Neural cell (in vitro differentiated cells): ENCODE results near the gene HOXA3. TPM values are rescaled to one million over a fixed set of nuclear protein-coding genes. Genes with fewer than 3 reads are reported as not detected.

Source experiments
- H2AFZ ChIP-seq: fragments of 200-600, 300-800 bp; sonication (generic), shearing (Covaris generic); 2 replicates; pipeline ENCODE4 v1.6.0; 2014; ENCODE audit warnings: low read depth, mild to moderate bottlenecking, antibody characterized with exemption, low read length, moderate library complexity
- H3F3A ChIP-seq: fragments of 200-600 bp; shearing (Covaris generic); 2 replicates; pipeline ENCODE4 v1.6.1; 2016; ENCODE audit warnings: mild to moderate bottlenecking, moderate library complexity, mixed read lengths, antibody characterized with exemption, low read length; ENCODE audit not compliant: insufficient read depth, poor library complexity, severe bottlenecking
- H3K27ac ChIP-seq: fragments of 200-600, 300-800 bp; sonication (generic), shearing (Covaris generic); 2 replicates; pipeline ENCODE4 v1.5.1; 2014; ENCODE audit warnings: mild to moderate bottlenecking, low read length, moderate library complexity
- H3K27me3 ChIP-seq: fragments of 300-800, 200-600 bp; sonication (generic), shearing (Covaris generic); 2 replicates; pipeline ENCODE4 v1.6.0; 2014; ENCODE audit warnings: mild to moderate bottlenecking, low read depth, low read length, moderate library complexity; ENCODE audit not compliant: insufficient read depth
- H3K36me3 ChIP-seq: fragments of 300-800, 200-600 bp; sonication (generic), shearing (Covaris generic); 2 replicates; pipeline ENCODE4 v1.5.1; 2014; ENCODE audit warnings: mild to moderate bottlenecking, antibody characterized with exemption, low read length, moderate library complexity; ENCODE audit not compliant: insufficient read depth
- H3K4me2 ChIP-seq: fragments of 300-800, 200-600 bp; sonication (generic), shearing (Covaris generic); 2 replicates; pipeline ENCODE4 v1.6.0; 2014; ENCODE audit warnings: mild to moderate bottlenecking, low read length
- H3K4me3 ChIP-seq: fragments of 300-800, 200-600 bp; sonication (generic), shearing (Covaris generic); 2 replicates; pipeline ENCODE4 v1.5.1; 2014; ENCODE audit warnings: mild to moderate bottlenecking, low read length, moderate library complexity
- H3K79me2 ChIP-seq: fragments of 200-600 bp; shearing (Covaris generic); replicated peaks from 2 replicates; pipeline ENCODE4 v1.6.0; 2014; ENCODE audit warnings: mild to moderate bottlenecking, low read length, moderate library complexity; ENCODE audit not compliant: insufficient read depth
- H3K9ac ChIP-seq: fragments of 300-800, 200-600 bp; sonication (generic), shearing (Covaris generic); 2 replicates; pipeline ENCODE4 v1.6.1; 2016; ENCODE audit warnings: mild to moderate bottlenecking, low read length, mixed read lengths
- H3K9me2 ChIP-seq: fragments of 200-600 bp; shearing (Covaris generic); 2 replicates; pipeline ENCODE4 v1.6.1; 2016; ENCODE audit warnings: mild to moderate bottlenecking, low read length, mixed read lengths; ENCODE audit not compliant: insufficient read depth
- H3K9me3 ChIP-seq: fragments of 200-600, 300-800 bp; sonication (generic), shearing (Covaris generic); 2 replicates; pipeline ENCODE4 v1.6.1; 2016; ENCODE audit warnings: mild to moderate bottlenecking, mixed run types, low read length, moderate library complexity, mixed read lengths
- H4K20me1 ChIP-seq: fragments of 200-600 bp; shearing (Covaris generic); 2 replicates; pipeline ENCODE4 v1.6.1; 2016; ENCODE audit warnings: mild to moderate bottlenecking, mixed run types; ENCODE audit not compliant: insufficient read depth
- EP300 ChIP-seq: fragments of 450-650 bp; conservative IDR thresholded peaks from 2 replicates; pipeline ENCODE4 v1.6.1; 2014; ENCODE audit warnings: antibody characterized with exemption, mild to moderate bottlenecking, moderate library complexity; ENCODE audit not compliant: poor library complexity, severe bottlenecking
- EZH2 ChIP-seq: fragments of 200-600, 300-800 bp; shearing (Covaris generic), sonication (generic); IDR thresholded peaks from 2 replicates; pipeline ENCODE4 v1.6.1; 2014; ENCODE audit warnings: antibody characterized with exemption, low read length, borderline replicate concordance, mild to moderate bottlenecking; ENCODE audit not compliant: insufficient read depth, poor library complexity, severe bottlenecking
- MXI1 ChIP-seq: fragments of 450-650 bp; conservative IDR thresholded peaks from 2 replicates; pipeline ENCODE4 v1.6.1; 2014; ENCODE audit warnings: antibody characterized with exemption, mild to moderate bottlenecking; ENCODE audit not compliant: poor library complexity, severe bottlenecking
- POLR2AphosphoS5 ChIP-seq: IDR thresholded peaks from 2 replicates; pipeline ENCODE4 v1.6.1; 2012
- RAD21 ChIP-seq: fragments of 450-650 bp; conservative IDR thresholded peaks from 2 replicates; pipeline ENCODE4 v1.6.1; 2014; ENCODE audit warnings: antibody characterized with exemption, mild to moderate bottlenecking, moderate library complexity
- SMC3 ChIP-seq: fragments of 450-650 bp; conservative IDR thresholded peaks from 2 replicates; pipeline ENCODE4 v1.6.1; 2014; ENCODE audit warnings: antibody characterized with exemption, mild to moderate bottlenecking, moderate library complexity; ENCODE audit not compliant: poor library complexity
- TAF1 ChIP-seq: IDR thresholded peaks from 2 replicates; pipeline ENCODE4 v1.6.1; 2012; ENCODE audit warnings: low read depth
- polyA plus RNA-seq: library from polyadenylated mRNA; depleted of rRNA; stranded (reverse); fragments of >200 nt; gene quantifications from 2 replicates; pipeline ENCODE4 v1.2.3, GENCODE V29; 2014
- TF ChIP-seq, protein P1 (sequence below): fragments of 450-650 bp; IDR thresholded peaks from 2 replicates; pipeline ENCODE4 v1.5.1; 2014; ENCODE audit warnings: antibody characterized with exemption, mild to moderate bottlenecking, moderate library complexity; ENCODE audit not compliant: poor library complexity, severe bottlenecking
- TF ChIP-seq, protein P2 (sequence below): IDR thresholded peaks from 2 replicates; pipeline ENCODE4 v1.6.1; 2012; ENCODE audit warnings: borderline replicate concordance

Gene HOXA3
- polyA plus RNA-seq, 1 donor from 2014 or later: not detected

DNA sequence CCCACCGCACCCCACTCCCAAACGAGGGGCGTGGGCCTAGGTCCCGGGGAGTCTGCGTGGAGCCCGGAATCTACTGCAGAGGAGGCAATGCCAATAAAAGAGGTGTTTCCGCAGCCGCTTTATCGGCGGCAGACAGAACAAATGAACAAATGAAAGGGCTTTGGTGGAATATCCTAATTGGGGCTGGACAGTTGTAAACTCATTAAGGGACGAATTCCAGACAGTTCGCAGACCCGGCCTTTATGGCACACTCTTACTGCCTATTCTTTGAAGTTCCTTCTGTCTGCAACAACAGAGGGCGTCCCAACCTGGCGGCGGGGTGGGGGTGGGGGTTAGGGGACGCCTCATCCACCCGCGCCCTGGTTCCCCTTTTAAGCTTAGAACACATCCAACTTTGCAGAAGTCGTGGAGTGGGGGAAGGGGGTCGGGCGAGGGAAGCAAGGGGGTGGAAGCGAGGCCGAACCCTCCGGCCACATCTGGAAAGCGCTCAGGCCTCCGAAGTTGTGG is 8.9 kb upstream of the HOXA3 start:
- Histone ChIP-seq H3K79me2 (no peaks in the 10 kb centered on the region), H4K20me1 (no peaks in the 10 kb centered on the region), H3K9ac (peak overlapping the region; percentile 45), H3K27me3 (peaks cover 99% of the 10 kb centered on the region), H3K27ac (no peak overlapping the region), H3F3A (no peaks in the 10 kb centered on the region), H2AFZ (no peak overlapping the region), H3K4me2 (peak overlapping the region; percentile 76), H3K4me3 (peak overlapping the region; percentile 76), H3K36me3 (no peaks in the 10 kb centered on the region), H3K9me2 (no peaks in the 10 kb centered on the region), H3K9me3 (peaks cover 33% of the 10 kb centered on the region)
- TF ChIP-seq SMC3 (no peak), EZH2 (no peak), EP300 (no peak), POLR2AphosphoS5 (no peak), MXI1 (no peak)
- TF ChIP-seq, protein P1, sequence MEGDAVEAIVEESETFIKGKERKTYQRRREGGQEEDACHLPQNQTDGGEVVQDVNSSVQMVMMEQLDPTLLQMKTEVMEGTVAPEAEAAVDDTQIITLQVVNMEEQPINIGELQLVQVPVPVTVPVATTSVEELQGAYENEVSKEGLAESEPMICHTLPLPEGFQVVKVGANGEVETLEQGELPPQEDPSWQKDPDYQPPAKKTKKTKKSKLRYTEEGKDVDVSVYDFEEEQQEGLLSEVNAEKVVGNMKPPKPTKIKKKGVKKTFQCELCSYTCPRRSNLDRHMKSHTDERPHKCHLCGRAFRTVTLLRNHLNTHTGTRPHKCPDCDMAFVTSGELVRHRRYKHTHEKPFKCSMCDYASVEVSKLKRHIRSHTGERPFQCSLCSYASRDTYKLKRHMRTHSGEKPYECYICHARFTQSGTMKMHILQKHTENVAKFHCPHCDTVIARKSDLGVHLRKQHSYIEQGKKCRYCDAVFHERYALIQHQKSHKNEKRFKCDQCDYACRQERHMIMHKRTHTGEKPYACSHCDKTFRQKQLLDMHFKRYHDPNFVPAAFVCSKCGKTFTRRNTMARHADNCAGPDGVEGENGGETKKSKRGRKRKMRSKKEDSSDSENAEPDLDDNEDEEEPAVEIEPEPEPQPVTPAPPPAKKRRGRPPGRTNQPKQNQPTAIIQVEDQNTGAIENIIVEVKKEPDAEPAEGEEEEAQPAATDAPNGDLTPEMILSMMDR: no peak

DNA sequence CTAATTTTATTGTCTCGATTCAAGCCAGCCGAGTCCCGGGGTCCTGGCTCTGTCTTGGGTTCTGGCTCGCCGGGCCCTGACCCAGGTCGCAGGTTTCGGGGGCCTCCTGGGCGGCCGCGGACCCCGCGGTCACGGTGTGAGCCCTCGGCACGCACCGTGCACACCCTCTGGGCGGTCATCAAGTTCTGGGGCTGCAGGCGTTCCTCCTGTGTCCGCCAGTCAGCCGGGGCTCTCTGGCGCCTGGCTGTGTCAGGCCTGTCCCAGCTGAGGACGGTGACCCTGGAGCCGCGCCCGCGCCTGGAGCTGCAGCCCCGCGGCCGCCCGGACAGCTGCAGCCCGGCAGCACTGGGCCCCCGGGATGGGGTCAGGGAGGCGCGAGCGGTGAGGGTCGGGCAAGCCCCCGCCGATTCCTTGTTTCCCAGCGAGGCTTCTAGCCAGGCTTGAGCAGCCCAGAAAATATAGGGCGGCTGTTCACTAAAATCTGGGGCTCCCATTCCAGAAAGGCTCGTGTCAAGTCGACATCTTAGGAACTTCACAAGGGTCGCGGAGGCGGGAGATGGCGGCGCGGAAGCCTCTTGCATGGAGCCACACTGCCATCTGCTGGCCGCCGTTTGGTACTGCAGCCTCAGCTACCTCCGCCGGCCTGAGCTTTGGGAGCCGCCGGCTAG is 8.3 kb upstream of the HOXA3 start:
- peak overlapping the region; percentile 73 for H2AFZ ChIP-seq
- no peaks in the 10 kb centered on the region for H4K20me1 ChIP-seq
- H3F3A ChIP-seq: no peaks in the 10 kb centered on the region
- no peaks in the 10 kb centered on the region for H3K79me2 ChIP-seq
- peak overlapping the region; percentile 45 for H3K9ac ChIP-seq
- H3K27me3 ChIP-seq: peaks cover 99% of the 10 kb centered on the region
- H3K9me2 ChIP-seq: no peaks in the 10 kb centered on the region
- H3K4me2 ChIP-seq: peak overlapping the region; percentile 76
- peak overlapping the region; percentile 76 for H3K4me3 ChIP-seq
- TF ChIP-seq RAD21 (peak; percentile 99), SMC3 (peak; percentile 98), MXI1 (peak; percentile 27), POLR2AphosphoS5 (no peak), EZH2 (no peak), TAF1 (no peak), EP300 (peak; percentile 24)
- TF ChIP-seq, protein P1: peak; percentile 98
- TF ChIP-seq, protein P2, sequence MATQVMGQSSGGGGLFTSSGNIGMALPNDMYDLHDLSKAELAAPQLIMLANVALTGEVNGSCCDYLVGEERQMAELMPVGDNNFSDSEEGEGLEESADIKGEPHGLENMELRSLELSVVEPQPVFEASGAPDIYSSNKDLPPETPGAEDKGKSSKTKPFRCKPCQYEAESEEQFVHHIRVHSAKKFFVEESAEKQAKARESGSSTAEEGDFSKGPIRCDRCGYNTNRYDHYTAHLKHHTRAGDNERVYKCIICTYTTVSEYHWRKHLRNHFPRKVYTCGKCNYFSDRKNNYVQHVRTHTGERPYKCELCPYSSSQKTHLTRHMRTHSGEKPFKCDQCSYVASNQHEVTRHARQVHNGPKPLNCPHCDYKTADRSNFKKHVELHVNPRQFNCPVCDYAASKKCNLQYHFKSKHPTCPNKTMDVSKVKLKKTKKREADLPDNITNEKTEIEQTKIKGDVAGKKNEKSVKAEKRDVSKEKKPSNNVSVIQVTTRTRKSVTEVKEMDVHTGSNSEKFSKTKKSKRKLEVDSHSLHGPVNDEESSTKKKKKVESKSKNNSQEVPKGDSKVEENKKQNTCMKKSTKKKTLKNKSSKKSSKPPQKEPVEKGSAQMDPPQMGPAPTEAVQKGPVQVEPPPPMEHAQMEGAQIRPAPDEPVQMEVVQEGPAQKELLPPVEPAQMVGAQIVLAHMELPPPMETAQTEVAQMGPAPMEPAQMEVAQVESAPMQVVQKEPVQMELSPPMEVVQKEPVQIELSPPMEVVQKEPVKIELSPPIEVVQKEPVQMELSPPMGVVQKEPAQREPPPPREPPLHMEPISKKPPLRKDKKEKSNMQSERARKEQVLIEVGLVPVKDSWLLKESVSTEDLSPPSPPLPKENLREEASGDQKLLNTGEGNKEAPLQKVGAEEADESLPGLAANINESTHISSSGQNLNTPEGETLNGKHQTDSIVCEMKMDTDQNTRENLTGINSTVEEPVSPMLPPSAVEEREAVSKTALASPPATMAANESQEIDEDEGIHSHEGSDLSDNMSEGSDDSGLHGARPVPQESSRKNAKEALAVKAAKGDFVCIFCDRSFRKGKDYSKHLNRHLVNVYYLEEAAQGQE: no peak
- no peak overlapping the region for H3K27ac ChIP-seq
- H3K9me3 ChIP-seq: peaks cover 32% of the 10 kb centered on the region
- H3K36me3 ChIP-seq: no peaks in the 10 kb centered on the region
